HG03095 (cell line): ENCODE results near the gene GPR157.
"Not testable (repeated sequence)": the region's sequence is repeated elsewhere in the genome, so short reads cannot be mapped to it uniquely, and the experiment has no call there.

Source experiments
- ATAC-seq: cut with Tn5 transposase; IDR thresholded peaks from one replicate; pipeline ENCODE4 v1.9.1; 2021; ENCODE audit warnings: moderate library complexity; ENCODE audit not compliant: unreplicated experiment

GPR157 gene

DNA sequence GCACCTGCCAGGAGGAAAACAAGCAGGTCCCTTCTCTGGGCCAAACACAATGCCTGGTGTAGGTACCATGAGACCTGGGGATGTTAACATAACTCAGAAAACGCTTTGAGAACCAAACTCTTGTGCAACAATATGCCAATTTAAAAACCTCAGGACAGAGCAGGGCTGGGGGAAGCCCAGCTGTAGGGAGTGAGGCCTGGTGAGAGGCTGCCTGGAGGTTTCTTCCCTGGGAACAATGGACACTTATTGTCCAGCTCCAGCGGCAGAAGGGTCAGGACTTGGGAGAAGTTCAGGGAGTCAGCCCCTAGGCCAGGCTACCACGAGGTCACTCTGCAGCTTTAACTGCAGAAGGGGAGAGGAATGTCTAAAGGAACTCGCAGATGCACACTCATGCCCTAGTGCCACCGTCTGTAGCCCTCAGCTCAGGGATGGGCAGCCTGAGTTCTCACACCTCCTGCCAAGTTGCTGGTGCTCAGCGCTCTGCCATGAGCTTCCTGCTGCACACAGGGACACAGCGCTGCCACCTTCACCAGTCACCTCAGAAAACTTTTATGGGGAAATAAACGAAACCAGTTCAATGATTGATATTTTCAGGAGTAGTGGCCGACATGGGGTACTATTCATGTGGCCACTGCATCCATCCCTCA is 8.5 kb downstream of the GPR157 start:
- no peak for ATAC-seq

- no peak for ATAC-seq
Measured at GRCh38 chr1:9119745-9120144, 9.2 kb downstream of the GPR157 start.

- no peak for ATAC-seq
Measured at GRCh38 chr1:9118186-9118585, 10.7 kb downstream of the GPR157 start.

GRCh38 chr1:9115351-9116205 is 13.3 kb downstream of the GPR157 start:
- no peak for ATAC-seq

DNA sequence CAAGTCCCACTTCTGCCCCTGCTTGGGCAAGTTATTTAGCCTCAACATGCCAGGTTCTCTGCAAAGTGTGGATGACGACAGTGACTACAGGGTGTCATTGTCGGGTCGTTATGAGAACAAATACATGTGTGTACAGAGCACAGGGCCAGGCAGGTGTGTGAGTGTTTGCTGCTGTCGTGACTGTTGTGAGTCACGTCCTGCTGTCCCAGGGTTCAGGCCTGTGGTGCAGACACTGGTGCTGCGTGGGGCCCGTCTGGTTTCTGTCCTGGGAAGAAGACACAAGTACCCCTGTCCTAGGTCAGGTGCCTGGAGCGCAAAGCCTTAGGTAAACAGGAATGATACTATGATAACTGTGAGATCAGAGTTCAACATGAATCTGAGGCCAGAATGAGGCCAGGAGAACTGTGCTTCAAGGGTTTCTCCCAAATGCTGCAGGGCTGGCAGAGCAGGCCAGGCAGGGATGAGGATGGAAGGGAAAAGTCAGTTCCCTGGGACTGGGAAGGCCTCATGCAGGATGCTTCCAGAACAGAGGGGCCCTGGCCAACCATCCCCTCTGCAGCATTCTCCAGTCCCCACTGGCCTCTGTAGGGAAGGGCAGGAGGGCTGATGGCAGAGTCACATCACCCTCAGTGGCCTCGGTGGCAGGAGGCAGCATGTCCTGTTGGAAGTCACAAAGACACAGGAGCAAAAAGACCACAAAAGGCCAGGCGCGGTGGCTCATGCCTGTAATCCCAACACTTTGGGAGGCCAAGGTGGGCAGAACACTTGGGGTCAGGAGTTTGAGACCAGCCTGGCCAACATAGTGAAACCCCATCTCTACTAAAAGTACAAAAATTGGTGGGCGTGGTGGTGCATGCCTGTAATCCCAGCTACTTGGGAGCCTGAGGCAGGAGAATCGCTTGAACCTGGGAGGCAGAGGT is 15.7 kb downstream of the GPR157 start:
- ATAC-seq: no peak

DNA sequence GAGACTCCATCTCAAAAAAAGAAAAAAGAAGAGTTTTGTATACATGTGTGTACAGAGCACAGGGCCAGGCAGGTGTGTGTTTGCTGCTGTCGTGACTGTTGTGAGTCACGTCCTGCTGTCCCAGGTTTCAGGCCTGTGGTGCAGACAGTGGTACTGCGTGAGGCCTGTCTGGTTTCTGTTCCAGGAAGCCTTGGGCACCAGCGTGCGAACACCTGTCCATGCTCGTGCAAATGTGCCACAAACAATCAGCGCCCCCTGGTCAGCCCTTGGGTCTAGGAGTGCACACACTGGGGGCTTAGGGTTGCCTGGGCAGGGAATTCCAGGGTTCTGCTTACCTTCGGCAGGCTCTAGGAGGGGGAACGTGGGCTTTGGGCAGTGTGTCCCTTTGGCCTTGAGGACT is 16.9 kb downstream of the GPR157 start:
- ATAC-seq: no peak

DNA sequence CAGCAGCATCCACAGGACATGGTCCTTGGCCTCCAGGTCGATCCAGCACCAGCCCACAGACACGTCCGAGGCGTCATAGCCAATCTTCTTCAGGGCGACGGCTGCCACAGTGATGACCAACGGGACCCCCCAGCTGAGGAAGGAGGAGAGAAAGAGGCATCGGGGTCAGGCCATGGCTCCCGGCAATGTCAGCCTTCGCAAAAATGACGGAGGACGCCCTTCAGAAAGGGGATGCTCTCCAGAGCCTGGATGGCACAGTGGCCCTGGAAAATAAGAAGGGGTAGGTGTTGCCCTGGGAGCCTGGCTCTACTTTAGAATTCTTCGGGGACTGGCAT is 17.6 kb downstream of the GPR157 start:
- no peak for ATAC-seq

- ATAC-seq: no peak
Measured at GRCh38 chr1:9110669-9111356, 18.1 kb downstream of the GPR157 start.

DNA sequence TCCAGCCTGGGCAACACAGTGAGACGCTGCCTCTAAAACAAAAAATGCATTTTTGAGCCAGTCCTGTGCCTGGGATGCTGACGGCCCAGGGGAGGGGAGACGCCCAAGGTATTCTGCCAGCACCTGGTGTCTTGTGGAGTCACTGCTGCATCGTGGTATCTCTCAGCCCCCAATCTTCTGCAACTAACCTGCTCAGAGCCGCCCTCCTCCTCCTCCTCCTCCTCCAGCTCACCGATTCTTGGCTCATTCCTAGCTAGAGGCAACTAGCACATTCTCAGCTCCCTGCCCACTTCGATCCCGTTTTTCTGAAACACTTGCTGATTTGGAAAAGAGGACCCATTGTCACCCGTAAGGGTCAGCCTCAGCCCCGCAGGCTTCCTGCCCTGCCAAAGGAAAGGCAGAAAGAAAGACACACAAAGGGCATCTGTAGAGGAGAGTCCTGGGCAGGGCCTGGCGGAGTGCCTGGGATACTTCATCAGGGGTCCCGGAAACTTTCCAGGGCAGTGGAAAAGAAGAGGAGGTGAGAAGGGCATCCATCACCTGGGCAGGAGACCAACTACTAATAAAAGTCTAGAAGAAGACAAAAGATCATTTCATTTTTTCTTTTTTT is 20.7 kb downstream of the GPR157 start:
- ATAC-seq: no peak

GRCh38 chr1:9107136-9107535 is 21.8 kb downstream of the GPR157 start:
- no peak for ATAC-seq

GRCh38 chr1:9106286-9106685 is 22.6 kb downstream of the GPR157 start:
- ATAC-seq: no peak

- ATAC-seq: no peak
Measured at GRCh38 chr1:9105336-9105867, 23.5 kb downstream of the GPR157 start.

- no peak for ATAC-seq
Measured at GRCh38 chr1:9101510-9102146, 27.3 kb downstream of the GPR157 start.

DNA sequence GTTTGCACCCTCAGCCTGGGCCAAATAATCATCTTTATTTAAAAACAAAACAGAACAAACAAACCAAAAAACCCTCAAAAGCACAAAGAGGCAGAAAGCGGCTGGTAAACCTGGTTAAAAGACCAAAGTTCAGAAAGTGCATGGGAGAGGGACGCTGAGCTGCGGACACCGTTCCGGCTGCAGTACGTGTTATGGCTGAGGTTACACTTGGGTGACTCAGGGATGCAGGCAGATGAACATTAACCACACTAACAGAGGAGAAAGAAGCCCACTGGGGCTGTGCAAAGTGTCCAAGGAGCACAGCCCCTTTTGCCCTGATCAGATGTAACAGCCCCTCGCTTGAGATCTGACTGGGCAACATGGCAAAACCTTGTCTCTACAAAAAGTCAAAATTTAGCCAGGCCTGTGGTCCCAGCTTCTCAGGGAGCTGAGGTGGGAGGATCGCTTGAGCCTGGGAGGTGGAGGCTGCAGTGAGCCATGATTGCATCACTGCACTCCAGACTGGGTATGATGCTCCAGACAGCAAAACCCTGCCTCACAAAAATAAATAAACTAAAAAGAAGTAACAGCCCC is 28.3 kb downstream of the GPR157 start:
- no peak for ATAC-seq

- ATAC-seq: no peak
Measured at GRCh38 chr1:9099555-9099954, 29.3 kb downstream of the GPR157 start.

GRCh38 chr1:9097947-9098705 is 30.8 kb downstream of the GPR157 start:
- ATAC-seq: no peak

- ATAC-seq: no peak
Measured at GRCh38 chr1:9095818-9096217, 33.1 kb downstream of the GPR157 start.

DNA sequence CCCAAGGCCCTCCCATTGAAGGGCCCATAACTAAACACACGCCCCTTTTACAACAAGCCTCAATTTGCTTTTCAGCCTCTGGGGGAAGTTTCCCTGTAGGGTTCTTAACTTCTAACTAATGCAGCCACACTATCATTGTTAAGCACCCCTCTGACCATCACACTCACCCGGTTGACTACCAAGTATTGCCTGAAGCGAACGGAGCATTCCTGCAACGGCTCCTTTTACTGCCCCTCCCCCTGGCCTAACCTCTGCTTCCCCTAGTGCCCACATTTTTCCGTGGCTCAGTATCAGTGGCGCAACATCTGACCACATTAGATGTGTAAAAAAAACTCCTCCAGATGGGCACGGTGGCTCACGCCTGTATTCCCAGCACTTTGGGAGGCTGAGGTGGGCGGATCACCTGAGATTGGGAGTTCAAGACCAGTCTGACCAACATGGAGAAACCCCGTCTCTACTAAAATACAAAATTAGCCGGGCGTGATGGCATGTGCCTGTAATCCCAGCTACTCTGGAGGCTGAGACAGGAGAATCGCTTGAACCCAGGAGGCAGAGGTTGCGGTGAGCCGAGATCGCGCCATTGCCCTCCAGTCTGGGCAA is 34.8 kb downstream of the GPR157 start:
- not testable (repeated sequence) for ATAC-seq
